ACHN (cell line): ENCODE data around the gene ANKS1B.
"Not testable (repeated sequence)": the region's sequence is repeated elsewhere in the genome, so short reads cannot be mapped to it uniquely, and the experiment has no call there.

Source experiments
- DNase-seq: peaks from one replicate; pipeline ENCODE4 v3.0.0-alpha.2; 2015
- in situ Hi-C: cut with HindIII; loops from 2 replicates; pipeline ENCODE4 v1.10.0; 2017; ENCODE audit warnings: low sequenced_read_pairs, low pct_ligation_motif_present, low pct_unique_long_range_greater_than_20kb

ANKS1B gene

DNA sequence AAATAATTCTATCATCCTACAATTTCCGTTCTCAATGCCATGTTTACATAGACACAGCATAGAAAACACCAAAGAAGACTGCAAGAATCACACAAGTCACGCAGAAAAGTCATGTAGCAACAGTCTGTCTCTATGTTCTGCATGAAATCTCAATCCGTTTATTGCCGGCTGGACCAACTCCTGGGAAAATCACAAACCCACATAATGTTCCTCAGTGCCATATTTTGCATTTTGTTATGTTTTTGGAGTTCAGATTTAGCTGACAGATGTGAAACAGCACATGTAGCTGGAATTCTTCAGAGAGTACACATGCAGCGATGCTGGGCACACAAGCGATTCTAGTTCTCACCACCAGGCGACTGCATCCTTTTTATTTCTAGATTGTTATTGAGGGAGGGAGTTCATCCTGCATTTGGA is 1146.5 kb downstream of the ANKS1B start:
- in situ Hi-C loops, result no loop called here
- DNase-seq, result no peak

DNA sequence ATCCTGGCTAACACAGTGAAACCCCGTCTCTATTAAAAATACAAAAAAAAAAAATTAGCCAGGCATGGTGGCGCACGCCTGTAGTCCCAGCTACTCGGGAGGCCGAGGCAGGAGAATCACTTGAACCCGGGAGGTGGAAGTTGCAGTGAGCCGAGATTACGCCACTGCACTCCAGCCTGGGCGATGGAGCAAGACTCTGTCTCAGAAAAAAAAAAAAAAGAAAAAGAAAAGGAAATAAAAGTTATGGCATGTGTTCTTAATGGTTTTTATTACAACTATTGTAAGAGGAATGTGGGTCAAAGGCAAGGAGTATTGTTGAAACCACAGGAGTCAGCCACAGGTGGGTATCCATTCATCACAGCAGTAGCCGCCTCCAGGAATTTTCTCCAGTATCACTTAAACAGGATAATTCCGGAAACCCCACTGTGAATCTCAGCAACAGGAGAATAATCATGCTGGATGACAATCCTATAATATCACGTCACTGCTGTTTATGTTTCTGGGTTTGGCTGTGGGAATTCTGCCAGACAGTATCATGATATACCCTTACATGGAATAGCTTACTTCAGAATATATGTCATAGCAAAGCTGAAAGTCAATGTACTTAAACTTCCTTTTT is 1147.5 kb downstream of the ANKS1B start:
- in situ Hi-C loops, DNase-seq: not testable (repeated sequence)

DNA sequence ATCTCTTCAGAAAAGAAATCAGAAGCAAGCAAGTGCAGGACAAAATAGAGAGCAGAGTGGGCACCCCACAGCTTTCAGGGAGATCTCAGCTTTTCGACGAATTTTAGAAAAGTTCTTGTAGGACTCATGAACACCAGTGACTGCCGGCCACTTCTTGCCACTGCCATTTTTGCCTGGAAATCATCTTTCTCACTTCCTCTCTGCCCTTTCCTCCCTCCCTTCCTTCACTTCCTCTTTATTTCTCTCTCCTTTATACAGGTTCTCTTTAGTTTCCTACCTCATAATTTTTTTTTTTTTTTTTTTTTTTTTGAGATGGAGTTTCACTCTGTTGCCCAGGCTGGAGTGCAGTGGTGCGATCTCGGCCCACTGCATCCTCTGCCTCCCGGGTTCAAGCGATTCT is 1154.1 kb downstream of the ANKS1B start:
- no peak for DNase-seq
- in situ Hi-C loops, result no loop called here

DNA sequence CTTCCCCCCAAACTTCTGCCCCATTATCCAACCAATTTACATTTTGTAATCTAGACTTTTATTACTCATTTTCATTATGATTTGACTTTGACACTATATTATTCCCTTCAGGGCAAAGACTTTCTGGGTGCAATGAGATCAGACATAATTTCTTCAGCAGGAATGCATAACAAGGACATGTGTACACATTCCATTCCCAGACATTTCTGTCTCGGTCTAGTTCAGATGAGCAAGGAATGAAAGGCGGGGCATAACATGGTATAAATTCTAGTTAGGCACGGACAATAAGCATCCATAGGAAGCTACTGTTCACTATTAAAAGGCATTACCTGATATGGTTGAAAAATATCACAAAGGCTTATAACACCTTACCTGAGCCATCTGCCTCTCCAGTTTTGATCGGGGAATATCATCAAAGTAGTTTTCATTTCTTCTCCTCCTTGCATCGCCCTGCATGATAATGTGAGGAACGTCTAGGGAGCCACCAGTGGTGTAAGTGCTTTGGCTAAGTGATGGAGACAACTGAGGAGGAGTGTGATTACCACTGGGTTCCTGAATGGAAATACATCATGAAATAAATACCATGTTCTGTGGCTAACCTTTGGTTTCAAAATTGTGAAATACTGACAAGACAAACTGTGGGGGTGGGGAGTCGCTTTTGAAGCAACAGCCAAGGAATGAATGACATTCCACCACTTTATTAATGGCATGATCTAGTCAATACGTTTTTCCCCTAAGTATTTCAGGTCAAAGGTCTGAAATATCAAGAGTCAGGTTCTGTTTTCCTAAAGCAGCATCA is 1155.7 kb downstream of the ANKS1B start:
- in situ Hi-C loops, result no loop called here
- no peak for DNase-seq

DNA sequence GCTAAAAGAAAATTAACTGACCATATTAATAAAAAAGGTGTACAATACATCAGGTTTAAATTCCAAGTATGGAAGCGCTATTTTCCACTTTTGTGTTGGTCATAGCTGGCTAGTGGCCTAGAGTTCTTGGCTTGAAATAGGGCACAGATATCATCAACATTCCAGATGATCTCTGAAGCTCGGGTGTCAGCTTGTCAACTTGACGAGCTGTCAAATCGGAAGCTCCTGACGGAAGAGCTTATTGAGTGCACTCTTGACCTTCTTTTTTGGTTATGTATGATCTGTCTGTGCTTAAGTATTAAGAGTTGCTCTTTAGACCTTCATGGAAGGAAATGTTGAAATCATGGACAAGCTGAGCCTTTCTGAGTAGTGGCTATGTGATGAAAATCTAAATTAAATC is 1161.7 kb downstream of the ANKS1B start:
- in situ Hi-C loops, result no loop called here
- DNase-seq, result no peak

DNA sequence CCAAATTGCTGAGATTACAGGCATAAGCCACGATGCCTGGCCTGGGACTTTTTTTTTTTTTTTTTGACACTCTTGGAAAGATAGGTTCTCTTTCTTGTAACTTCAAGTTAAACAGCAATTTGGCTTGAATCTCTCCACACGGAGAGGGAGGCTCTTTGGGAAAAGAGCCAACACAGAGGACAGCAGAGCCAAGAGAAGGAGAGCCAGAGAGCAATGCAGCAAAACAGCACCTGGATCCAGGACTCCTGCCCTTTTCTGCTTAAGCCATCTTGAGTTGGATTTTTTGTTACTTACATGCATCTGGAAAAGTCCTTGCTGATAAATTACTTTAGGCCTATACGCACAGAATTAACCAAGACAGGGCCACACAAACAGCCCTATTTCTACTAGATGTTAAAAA is 1162.9 kb downstream of the ANKS1B start:
- DNase-seq, result no peak
- in situ Hi-C loops, result no loop called here

DNA sequence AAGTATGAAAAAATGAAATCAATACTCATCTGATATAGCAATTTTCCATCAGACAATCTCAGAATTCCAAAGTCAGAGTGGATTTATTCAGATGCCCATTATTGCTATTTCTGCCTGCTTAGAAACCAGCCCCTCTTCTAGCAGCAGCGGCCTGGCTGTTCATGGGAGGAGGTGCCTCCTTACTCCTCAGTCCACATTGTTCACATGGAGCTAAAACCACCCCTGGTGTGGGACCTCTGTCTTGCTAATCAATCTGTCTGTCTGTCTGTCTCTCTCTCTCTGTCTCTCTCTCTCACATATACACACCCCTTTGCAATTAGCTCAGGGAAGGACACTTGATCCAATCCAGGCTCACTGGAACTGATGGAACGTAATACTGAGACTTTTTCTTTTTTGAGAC is 1163.5 kb downstream of the ANKS1B start:
- in situ Hi-C loops, result no loop called here
- no peak for DNase-seq

DNA sequence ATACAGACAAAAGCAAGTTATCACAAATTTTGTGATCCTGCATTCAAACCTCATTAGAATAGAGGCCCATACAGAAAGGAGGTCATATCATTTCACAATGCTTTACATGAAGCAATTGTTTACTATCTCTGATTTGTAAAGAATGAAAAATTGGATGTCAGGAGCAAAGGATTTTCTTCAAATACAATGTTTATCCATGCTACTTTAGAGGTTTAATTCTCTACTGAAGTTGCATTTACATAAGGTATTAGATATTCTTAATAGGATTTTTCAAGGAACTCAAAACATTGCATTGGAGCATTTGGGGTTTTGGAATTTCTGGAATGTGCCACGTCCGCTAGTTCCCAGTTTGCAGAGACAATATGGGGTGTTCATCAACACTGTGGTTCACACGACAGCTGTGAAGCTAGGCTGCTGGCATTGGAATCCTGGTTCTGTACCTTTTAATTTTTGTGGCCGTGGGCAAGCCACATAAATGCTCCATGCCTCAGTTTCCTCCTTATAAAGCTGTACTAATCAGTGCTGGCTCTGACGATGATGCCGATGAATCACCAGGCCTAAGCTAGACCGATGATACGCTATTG is 1164.8 kb downstream of the ANKS1B start:
- in situ Hi-C loops, result no loop called here
- DNase-seq, result no peak

DNA sequence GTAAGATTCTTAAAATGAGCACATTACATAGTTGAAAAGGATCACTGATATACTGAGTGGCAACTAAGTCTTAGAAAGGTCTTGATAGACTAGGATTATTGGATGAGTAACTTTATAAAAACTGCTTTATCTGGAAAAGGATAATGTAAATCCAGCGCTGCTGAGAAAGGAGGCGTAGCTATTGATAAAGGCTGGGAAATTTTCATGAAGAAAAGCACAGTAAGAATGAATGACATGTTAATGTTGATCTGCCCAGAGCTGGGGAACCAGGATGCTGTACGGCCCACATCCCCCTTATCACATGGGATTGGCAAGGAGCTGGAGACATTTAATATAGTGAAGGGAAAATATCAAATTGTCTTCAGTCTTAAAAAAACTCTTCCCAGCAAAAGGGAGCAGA is 1165.7 kb downstream of the ANKS1B start:
- in situ Hi-C loops, result no loop called here
- no peak for DNase-seq

DNA sequence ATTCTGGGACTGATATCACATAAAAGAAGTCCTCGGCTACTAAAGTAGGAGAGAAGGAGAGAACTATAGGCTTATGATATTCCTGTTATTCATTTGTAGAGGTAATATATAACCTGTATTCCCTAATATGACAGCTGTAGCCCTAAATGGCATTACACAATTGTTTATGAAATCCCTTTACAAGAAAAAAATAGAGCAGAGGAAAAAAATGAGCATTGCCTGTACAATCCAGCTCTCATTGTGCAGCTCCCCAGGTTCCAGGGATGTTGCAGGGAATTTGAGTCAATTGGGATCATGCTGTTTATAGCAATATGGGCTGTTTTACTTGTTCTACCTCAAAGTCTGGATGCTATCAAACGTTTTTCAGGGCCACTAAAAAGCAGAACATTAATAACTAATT is 1166.5 kb downstream of the ANKS1B start:
- in situ Hi-C loops, result no loop called here
- DNase-seq, result no peak

DNA sequence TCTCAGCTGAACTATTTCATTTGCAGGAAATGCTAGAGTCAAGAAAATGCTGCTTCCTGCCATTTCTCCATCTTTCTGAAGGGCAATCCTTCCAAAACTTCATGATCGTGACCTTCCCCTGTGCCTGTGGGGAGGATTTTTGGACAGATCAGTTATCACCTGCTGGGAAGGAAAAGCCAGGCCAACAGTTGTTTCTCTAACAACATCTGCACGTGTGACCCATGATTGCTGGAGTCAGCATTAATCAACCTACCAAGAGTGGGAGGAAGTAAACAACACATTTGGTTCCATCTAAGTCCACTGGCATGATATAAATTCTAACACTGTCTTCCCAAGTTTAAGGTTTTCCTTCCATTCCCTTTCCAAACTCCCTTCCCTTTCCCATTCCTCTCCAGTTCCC is 1167.0 kb downstream of the ANKS1B start:
- in situ Hi-C loops, result no loop called here
- no peak for DNase-seq

DNA sequence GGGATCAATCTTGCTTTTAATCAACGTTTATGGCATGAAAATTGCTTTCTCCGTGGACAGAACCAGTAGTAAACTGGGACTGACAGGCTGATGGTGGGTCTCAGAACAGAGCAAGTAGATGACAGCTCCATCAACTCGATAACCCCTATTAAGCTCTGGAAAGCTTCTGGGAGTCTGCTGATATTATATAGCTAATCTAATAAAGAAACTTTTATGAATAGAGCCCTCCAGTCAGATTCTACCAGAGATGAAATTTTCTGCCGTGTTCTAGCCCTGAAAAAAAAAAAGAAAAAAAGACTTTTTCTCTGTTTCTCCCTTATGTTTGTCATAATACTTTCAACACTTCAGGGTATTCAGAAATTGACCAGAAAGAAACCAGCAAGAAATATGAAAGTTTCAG is 1168.0 kb downstream of the ANKS1B start:
- no peak for DNase-seq
- in situ Hi-C loops, result no loop called here

DNA sequence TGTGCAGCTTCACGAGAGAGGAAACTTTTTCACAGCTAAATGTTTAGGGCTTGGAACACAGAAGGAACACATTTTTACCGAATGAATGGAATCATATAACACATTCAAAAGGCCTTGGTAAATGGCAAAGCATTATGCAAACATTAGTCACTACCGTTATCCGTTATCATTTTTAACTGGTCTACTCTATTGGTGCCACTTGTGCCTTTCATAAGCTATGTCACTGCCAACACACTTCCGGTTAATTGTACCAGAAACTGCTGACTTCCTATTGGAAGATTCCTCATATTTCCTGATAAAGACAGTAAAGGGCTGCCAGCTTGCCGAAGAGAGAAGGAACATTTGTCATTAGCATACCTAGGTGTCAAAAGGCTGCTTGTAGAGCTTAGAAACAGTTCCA is 1170.5 kb downstream of the ANKS1B start:
- in situ Hi-C loops, result no loop called here
- no peak for DNase-seq

DNA sequence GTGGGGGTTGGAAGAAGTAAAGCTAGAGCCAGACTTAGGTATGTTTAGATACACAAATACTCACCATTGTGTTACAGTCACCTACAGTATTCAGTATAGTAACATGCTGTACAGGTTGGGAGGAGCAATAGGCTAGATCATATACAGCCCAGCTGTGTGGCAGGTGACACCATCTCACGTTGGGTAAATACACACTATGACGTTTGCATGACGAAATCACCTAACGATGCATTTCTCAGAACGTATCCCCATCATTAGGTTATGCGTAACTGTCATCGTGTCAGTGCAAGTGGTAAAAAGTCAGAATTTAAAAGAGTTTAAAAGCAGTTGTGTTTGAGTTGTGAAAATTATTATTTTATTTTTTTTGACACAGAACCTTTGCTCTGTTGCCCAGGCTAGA is 1172.5 kb downstream of the ANKS1B start:
- in situ Hi-C loops, result no loop called here
- DNase-seq, result no peak

DNA sequence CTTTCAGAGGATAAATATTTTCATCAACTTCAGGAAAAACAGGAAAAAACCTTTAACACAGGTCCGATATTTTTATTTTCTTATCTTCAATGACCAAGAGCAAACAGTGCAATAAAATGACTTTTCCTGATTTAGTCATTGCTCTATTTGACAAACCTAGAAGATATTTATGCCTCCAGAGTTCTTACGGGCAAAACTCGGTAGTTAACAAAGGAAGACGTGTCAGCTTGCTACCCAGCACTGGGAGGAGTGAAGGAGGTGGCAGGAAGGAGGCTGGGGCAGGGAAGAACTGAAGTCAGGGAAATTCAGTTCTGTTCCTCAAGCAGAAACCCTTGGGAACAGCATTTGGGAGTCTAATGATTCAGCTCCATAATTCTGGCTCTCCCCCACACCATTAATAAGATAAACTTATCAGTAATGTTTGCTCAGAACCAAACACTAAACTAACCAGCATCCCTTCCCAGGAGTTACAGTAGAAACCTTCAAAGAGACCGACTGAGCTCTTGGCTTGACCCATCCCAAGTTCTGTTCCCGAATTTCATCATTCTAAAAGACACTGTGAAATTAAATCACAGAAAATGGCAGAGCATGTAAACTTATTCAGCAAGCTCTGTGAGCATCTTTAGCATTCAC is 1176.4 kb downstream of the ANKS1B start:
- in situ Hi-C loops, result no loop called here

DNA sequence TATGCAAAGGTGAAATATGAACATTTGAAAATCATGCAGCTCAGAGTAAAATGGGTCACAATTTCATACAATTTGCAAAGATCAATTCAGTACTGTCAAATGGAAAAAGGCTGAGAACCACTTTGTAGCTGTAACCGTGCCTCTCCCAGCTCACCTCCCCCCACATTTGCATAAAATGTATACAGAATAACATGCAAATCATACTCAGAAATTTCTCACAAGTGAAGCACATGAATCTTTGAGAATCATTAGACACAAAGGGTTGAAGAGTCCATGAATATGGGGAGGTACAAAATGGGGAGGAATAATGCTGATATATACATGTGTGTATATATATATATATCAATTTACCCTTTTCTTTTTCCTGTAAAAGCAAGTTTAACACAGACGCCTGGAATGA is 1177.5 kb downstream of the ANKS1B start:
- in situ Hi-C loops, result no loop called here
- no peak for DNase-seq

More for the DNA sequence above, 1176.4 kb downstream of the ANKS1B start:
- no peak for DNase-seq

DNA sequence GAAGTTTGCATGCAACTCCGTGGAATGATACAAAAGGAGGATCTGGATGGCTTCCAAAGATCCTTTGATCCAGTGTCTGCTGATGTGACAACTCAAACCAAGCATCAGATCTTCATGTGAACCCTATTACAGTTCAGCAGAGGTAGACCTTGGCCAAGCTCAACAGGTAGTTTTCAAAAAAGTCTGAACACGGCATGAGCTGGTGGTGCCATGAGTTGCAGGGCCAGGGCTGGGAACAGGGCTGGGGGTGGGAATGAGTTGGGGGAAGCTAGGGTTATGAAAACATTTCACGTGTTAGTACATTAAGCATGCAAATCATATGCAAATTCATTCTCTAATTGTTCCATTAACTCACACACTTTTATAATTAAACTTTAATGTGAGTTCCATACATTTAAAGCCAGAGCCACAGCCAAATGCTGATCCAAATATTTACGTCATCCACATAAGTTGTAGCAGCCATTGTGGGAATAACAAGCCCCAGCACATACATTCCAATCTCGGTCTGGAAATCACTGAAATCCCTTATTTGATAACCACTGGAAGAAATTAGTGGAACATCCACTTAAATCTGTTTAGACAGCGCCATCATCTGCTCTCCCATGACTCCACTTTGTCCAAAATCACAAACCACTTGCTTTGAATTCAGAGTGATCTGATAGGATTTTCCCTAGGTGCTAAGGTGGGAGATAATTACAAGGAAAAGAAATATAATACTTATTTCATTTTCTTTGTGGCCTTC is 1181.1 kb downstream of the ANKS1B start:
- DNase-seq, result no peak

DNA sequence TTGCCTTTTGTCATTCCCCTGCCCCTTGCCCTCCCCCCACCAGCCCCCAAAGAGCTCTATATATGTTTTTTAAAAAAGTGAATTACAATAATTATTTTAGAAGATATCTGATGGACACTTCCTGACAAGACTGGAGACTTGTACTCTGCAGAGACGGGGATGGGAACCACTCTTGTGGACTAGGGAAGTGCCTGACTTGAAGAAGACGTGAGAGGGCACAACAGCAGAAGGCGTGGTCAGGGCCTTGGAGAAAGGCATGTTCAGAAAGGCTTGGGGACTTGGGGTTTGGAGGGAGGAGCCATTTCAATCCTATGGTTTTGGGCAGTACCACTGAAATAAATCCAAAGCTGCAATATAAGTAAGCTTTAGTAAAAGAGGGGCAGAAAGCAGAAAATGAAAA is 1184.9 kb downstream of the ANKS1B start:
- DNase-seq, result no peak
- in situ Hi-C loops, result no loop called here

More for the DNA sequence above, 1181.1 kb downstream of the ANKS1B start:
- in situ Hi-C loops, result no loop called here
